ENCODE results near the gene DCHS2.

GRCh38 chr4:154218051-154218450 lies 273.5 kb downstream of the DCHS2 start:
- no peak for TF ChIP-seq CTCF (IDR thresholded peaks at IDR 0.05; ENCODE audit: low read length)
- no peak for TF ChIP-seq EZH2 (IDR thresholded peaks at IDR 0.05; ENCODE audit: borderline replicate concordance, low read length)
